ENCODE data around the gene FBXO15.

Gene FBXO15

GRCh38 chr18:74068296-74068695, 79.3 kb downstream of the FBXO15 start:
- no peak overlapping the region for H3K4me3 ChIP-seq (ENCODE audit: low read length)
- TF ChIP-seq EZH2 (optimal IDR thresholded peaks at IDR 0.05; ENCODE audit: low read depth, low read length) (no peak), EZH2phosphoT487 (IDR thresholded peaks at IDR 0.05; ENCODE audit: low read length) (no peak)
- TF ChIP-seq, protein P1, sequence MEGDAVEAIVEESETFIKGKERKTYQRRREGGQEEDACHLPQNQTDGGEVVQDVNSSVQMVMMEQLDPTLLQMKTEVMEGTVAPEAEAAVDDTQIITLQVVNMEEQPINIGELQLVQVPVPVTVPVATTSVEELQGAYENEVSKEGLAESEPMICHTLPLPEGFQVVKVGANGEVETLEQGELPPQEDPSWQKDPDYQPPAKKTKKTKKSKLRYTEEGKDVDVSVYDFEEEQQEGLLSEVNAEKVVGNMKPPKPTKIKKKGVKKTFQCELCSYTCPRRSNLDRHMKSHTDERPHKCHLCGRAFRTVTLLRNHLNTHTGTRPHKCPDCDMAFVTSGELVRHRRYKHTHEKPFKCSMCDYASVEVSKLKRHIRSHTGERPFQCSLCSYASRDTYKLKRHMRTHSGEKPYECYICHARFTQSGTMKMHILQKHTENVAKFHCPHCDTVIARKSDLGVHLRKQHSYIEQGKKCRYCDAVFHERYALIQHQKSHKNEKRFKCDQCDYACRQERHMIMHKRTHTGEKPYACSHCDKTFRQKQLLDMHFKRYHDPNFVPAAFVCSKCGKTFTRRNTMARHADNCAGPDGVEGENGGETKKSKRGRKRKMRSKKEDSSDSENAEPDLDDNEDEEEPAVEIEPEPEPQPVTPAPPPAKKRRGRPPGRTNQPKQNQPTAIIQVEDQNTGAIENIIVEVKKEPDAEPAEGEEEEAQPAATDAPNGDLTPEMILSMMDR (IDR thresholded peaks at IDR 0.05; ENCODE audit: low read length): no peak
- H3K9me3 ChIP-seq (replicated peaks; ENCODE audit: insufficient read depth, low read length): no peaks in the 10 kb centered on the region
- H3K27ac ChIP-seq (ENCODE audit: low read length): no peak overlapping the region
- no peak overlapping the region for H2AFZ ChIP-seq (ENCODE audit: low read length)
- H3K79me2 ChIP-seq (ENCODE audit: low read length): no peaks in the 10 kb centered on the region
- H3K36me3 ChIP-seq (replicated peaks; ENCODE audit: insufficient read depth, low read length): no peaks in the 10 kb centered on the region
- no peaks in the 10 kb centered on the region for H4K20me1 ChIP-seq (ENCODE audit: insufficient read depth, low read length)
- no peaks in the 10 kb centered on the region for H3F3A ChIP-seq (ENCODE audit: insufficient read depth, low read length)
- no peaks in the 10 kb centered on the region for H3K27me3 ChIP-seq (replicated peaks; ENCODE audit: insufficient read depth, low read length)
- no peak overlapping the region for H3K4me2 ChIP-seq (ENCODE audit: low read depth, low read length)
- no peaks in the 10 kb centered on the region for H3K4me1 ChIP-seq (ENCODE audit: low read length)
- H3K9ac ChIP-seq (ENCODE audit: low read length): no peak overlapping the region
- DNase-seq: no peak
- H3K9me2 ChIP-seq (replicated peaks; ENCODE audit: insufficient read depth, low read length): no peaks in the 10 kb centered on the region

- no peaks in the 10 kb centered on the region for H3K9me3 ChIP-seq (replicated peaks; ENCODE audit: insufficient read depth, low read length)
- H2AFZ ChIP-seq (ENCODE audit: low read length): no peak overlapping the region
- H3K4me2 ChIP-seq (ENCODE audit: low read depth, low read length): no peak overlapping the region
- no peaks in the 10 kb centered on the region for H3K4me1 ChIP-seq (ENCODE audit: low read length)
- no peaks in the 10 kb centered on the region for H3K36me3 ChIP-seq (replicated peaks; ENCODE audit: insufficient read depth, low read length)
- H3K27ac ChIP-seq (ENCODE audit: low read length): no peak overlapping the region
- no peaks in the 10 kb centered on the region for H3K27me3 ChIP-seq (replicated peaks; ENCODE audit: insufficient read depth, low read length)
- DNase-seq: no peak
- no peaks in the 10 kb centered on the region for H4K20me1 ChIP-seq (ENCODE audit: insufficient read depth, low read length)
- H3F3A ChIP-seq (ENCODE audit: insufficient read depth, low read length): no peaks in the 10 kb centered on the region
- H3K9me2 ChIP-seq (replicated peaks; ENCODE audit: insufficient read depth, low read length): no peaks in the 10 kb centered on the region
- H3K9ac ChIP-seq (ENCODE audit: low read length): no peak overlapping the region
- no peak overlapping the region for H3K4me3 ChIP-seq (ENCODE audit: low read length)
- H3K79me2 ChIP-seq (ENCODE audit: low read length): no peaks in the 10 kb centered on the region
- no peak for TF ChIP-seq EZH2 (optimal IDR thresholded peaks at IDR 0.05; ENCODE audit: low read depth, low read length)
- TF ChIP-seq, protein P1 (IDR thresholded peaks at IDR 0.05; ENCODE audit: low read length): no peak
- no peak for TF ChIP-seq EZH2phosphoT487 (IDR thresholded peaks at IDR 0.05; ENCODE audit: low read length)
Measured at GRCh38 chr18:74066018-74066417, 81.6 kb downstream of the FBXO15 start.

- H3K36me3 ChIP-seq (replicated peaks; ENCODE audit: insufficient read depth, low read length): no peaks in the 10 kb centered on the region
- no peak overlapping the region for H3K4me2 ChIP-seq (ENCODE audit: low read depth, low read length)
- H3K9ac ChIP-seq (ENCODE audit: low read length): no peak overlapping the region
- TF ChIP-seq EZH2phosphoT487 (IDR thresholded peaks at IDR 0.05; ENCODE audit: low read length) (no peak), EZH2 (optimal IDR thresholded peaks at IDR 0.05; ENCODE audit: low read depth, low read length) (no peak)
- TF ChIP-seq, protein P1 (IDR thresholded peaks at IDR 0.05; ENCODE audit: low read length): no peak
- no peaks in the 10 kb centered on the region for H3K27me3 ChIP-seq (replicated peaks; ENCODE audit: insufficient read depth, low read length)
- DNase-seq: no peak
- no peaks in the 10 kb centered on the region for H3K79me2 ChIP-seq (ENCODE audit: low read length)
- no peak overlapping the region for H3K27ac ChIP-seq (ENCODE audit: low read length)
- H3K4me3 ChIP-seq (ENCODE audit: low read length): no peak overlapping the region
- no peaks in the 10 kb centered on the region for H3K9me2 ChIP-seq (replicated peaks; ENCODE audit: insufficient read depth, low read length)
- H3K4me1 ChIP-seq (ENCODE audit: low read length): no peaks in the 10 kb centered on the region
- H3K9me3 ChIP-seq (replicated peaks; ENCODE audit: insufficient read depth, low read length): no peaks in the 10 kb centered on the region
- no peaks in the 10 kb centered on the region for H3F3A ChIP-seq (ENCODE audit: insufficient read depth, low read length)
- no peaks in the 10 kb centered on the region for H4K20me1 ChIP-seq (ENCODE audit: insufficient read depth, low read length)
- H2AFZ ChIP-seq (ENCODE audit: low read length): no peak overlapping the region
Measured at GRCh38 chr18:74065366-74065765, 82.3 kb downstream of the FBXO15 start.

All from MM.1S (cell line).